Measurements from ENCODE around the gene LRRC75A. TPM values are rescaled to one million over a fixed set of nuclear protein-coding genes. Genes with fewer than 3 reads are reported as not detected.

LRRC75A gene
- total and polyA plus RNA-seq, 2 experiments from 2014 or later = 5.3 to 26.2 TPM

GRCh38 chr17:16433514-16433913 is 58.5 kb downstream of the LRRC75A start (continued):
- no peak for TF ChIP-seq ZNF462 (CRISPR knock-in tag; IDR thresholded peaks at IDR 0.05)
- TF ChIP-seq NANOG (IDR thresholded peaks at IDR 0.05; ENCODE audit: borderline replicate concordance) = no peak
- no peak for TF ChIP-seq EZH2 (IDR thresholded peaks at IDR 0.05; ENCODE audit: low read depth, unreplicated experiment)
- no peak for TF ChIP-seq ZNF331 (CRISPR knock-in tag; IDR thresholded peaks at IDR 0.05; ENCODE audit: low read depth)

GRCh38 chr17:16432017-16432416 is 60.0 kb downstream of the LRRC75A start:
- Mint-ChIP-seq H3K27ac (no peak overlapping the region), H3K27me3 (ENCODE audit: insufficient read depth, low read depth, poor library complexity) (peaks cover 19% of the 10 kb centered on the region), H3K9me3 (no peaks in the 10 kb centered on the region), H3K4me1 (peaks cover 10% of the 10 kb centered on the region), H3K4me3 (no peak overlapping the region), H3K36me3 (ENCODE audit: low read depth) (no peaks in the 10 kb centered on the region)
- H3K4me2 ChIP-seq = no peak overlapping the region
- no peaks in the 10 kb centered on the region for H3K79me2 ChIP-seq (replicated peaks; ENCODE audit: insufficient read depth)
- no peak overlapping the region for H3K27ac ChIP-seq (ENCODE audit: low read depth)
- DNase-seq (ENCODE audit: low spot score) (no peak), ATAC-seq (no peak)
- H3K4me1 ChIP-seq (ENCODE audit: insufficient read depth) = no peaks in the 10 kb centered on the region
- no peak overlapping the region for H2AFZ ChIP-seq
- H3K4me3 ChIP-seq = no peak overlapping the region
- H4K20me1 ChIP-seq (replicated peaks; ENCODE audit: insufficient read depth) = no peaks in the 10 kb centered on the region
- H3K27me3 ChIP-seq (ENCODE audit: insufficient read depth) = no peaks in the 10 kb centered on the region
- 0 out of 2 replicates have a peak, but pooled peaks cover 3% of the 10 kb centered on the region for H3F3A ChIP-seq (replicated peaks; ENCODE audit: low read depth)
- H3K36me3 ChIP-seq (ENCODE audit: insufficient read depth) = no peaks in the 10 kb centered on the region
- no peaks in the 10 kb centered on the region for H3K9me2 ChIP-seq (ENCODE audit: insufficient read depth)
- TF ChIP-seq EZH2phosphoT487 (IDR thresholded peaks at IDR 0.05; ENCODE audit: unreplicated experiment) (no peak), EZH2 (IDR thresholded peaks at IDR 0.05; ENCODE audit: low read depth, unreplicated experiment) (no peak), ZNF462 (CRISPR knock-in tag; IDR thresholded peaks at IDR 0.05) (no peak), CTCF (conservative IDR thresholded peaks at IDR 0.05; ENCODE audit: low read depth in 2 of 2) (no peak), STAT1 (IDR thresholded peaks at IDR 0.05; ENCODE audit: unreplicated experiment) (no peak), ZNF331 (CRISPR knock-in tag; IDR thresholded peaks at IDR 0.05; ENCODE audit: low read depth) (no peak), POLR2AphosphoS5 (IDR thresholded peaks at IDR 0.05; ENCODE audit: low read depth) (no peak)
